CD8-positive, alpha-beta memory T cell (primary cell): Measurements from ENCODE around the gene CNKSR1. TPM values are rescaled to one million over a fixed set of nuclear protein-coding genes. Genes with fewer than 3 reads are reported as not detected.

Source experiments
- CTCF ChIA-PET: fragments of 350-600 bp; sonication (Branson Sonifier 250); formaldehyde crosslinking; loops from one replicate; lab custom pipeline; 2021; ENCODE audit warnings: antibody characterized with exemption; lab: Charles Lee
- POLR2A ChIA-PET: fragments of 350-600 bp; sonication (Branson Sonifier 250); formaldehyde crosslinking; loops from one replicate; lab custom pipeline; 2021; ENCODE audit warnings: antibody characterized with exemption; lab: Charles Lee
- DNase-seq, 5 donors: peaks; one replicate each; pipeline versions ENCODE4 v3.0.0 to v3.0.0-alpha.2; 2020 to 2022; ENCODE audit warnings: mixed read lengths in 1 of 5
- H3K27ac ChIP-seq: one replicate; pipeline ENCODE4 v1.7.0; 2013; ENCODE audit warnings: low read depth, mild to moderate bottlenecking, low read length, moderate library complexity
- H3K27me3 ChIP-seq: 2 replicates; pipeline ENCODE4 v1.7.0; 2013; ENCODE audit warnings: low read length, mild to moderate bottlenecking; ENCODE audit not compliant: insufficient read depth, poor library complexity, severe bottlenecking
- H3K36me3 ChIP-seq: 2 replicates; pipeline ENCODE4 v1.7.0; 2013; ENCODE audit warnings: mild to moderate bottlenecking, low read length, moderate library complexity; ENCODE audit not compliant: insufficient read depth
- H3K4me1 ChIP-seq: 2 replicates; pipeline ENCODE4 v1.7.0; 2013; ENCODE audit warnings: mild to moderate bottlenecking, low read length, moderate library complexity; ENCODE audit not compliant: insufficient read depth
- H3K4me3 ChIP-seq: 2 replicates; pipeline ENCODE4 v1.7.0; 2013; ENCODE audit warnings: mild to moderate bottlenecking, low read length
- H3K9me3 ChIP-seq: 2 replicates; pipeline ENCODE4 v1.7.0; 2013; ENCODE audit warnings: mild to moderate bottlenecking, low read length
- H3K27ac Mint-ChIP-seq, 8 donors: one replicate each; pipeline ENCODE4 v1.8.0; 2020 to 2021; ENCODE audit warnings: mixed read lengths in 8 of 8, mild to moderate bottlenecking in 6 of 8, inconsistent platforms in 3 of 8, moderate library complexity in 3 of 8
- H3K27me3 Mint-ChIP-seq, 2 donors: one replicate each; pipeline ENCODE4 v1.8.0; 2020 to 2021; ENCODE audit warnings: mixed read lengths in 2 of 2, mild to moderate bottlenecking in 1 of 2, moderate library complexity in 1 of 2
- H3K36me3 Mint-ChIP-seq, 3 donors: one replicate each; pipeline ENCODE4 v1.8.0; 2020 to 2021; ENCODE audit warnings: mixed read lengths in 3 of 3, inconsistent platforms in 1 of 3, mild to moderate bottlenecking in 1 of 3
- H3K4me1 Mint-ChIP-seq, 3 donors: one replicate each; pipeline ENCODE4 v1.8.0; 2020 to 2021; ENCODE audit warnings: mixed read lengths in 3 of 3, inconsistent platforms in 1 of 3, mild to moderate bottlenecking in 1 of 3
- H3K4me3 Mint-ChIP-seq, 7 donors: one replicate each; pipeline ENCODE4 v1.8.0; 2020 to 2021; ENCODE audit warnings: mixed read lengths in 7 of 7, mild to moderate bottlenecking in 6 of 7, moderate library complexity in 4 of 7, inconsistent platforms in 2 of 7
- H3K9me3 Mint-ChIP-seq, 5 donors: one replicate each; pipeline ENCODE4 v1.8.0; 2020 to 2022; ENCODE audit warnings: mixed read lengths in 5 of 5, mild to moderate bottlenecking in 3 of 5, moderate library complexity in 2 of 5, inconsistent platforms in 1 of 5
- polyA plus RNA-seq: library from polyadenylated mRNA; unstranded; fragments of 300-500 nt; fragmentation: Illumina TruSeq; gene quantifications from one replicate; pipeline ENCODE4 v1.2.3, GENCODE V29; 2021
- total RNA-seq, 2 experiments: library from RNA; stranded (reverse); gene quantifications; one replicate each; pipeline ENCODE4 v1.2.3, GENCODE V29; 2021

CNKSR1 gene
- total and polyA plus RNA-seq, 3 experiments from 2014 or later: 0.37 to 0.86 TPM; not detected in 1

- H3K27ac Mint-ChIP-seq: no peak overlapping the region
- peaks cover 0 to 2% (median 0%) of the 10 kb centered on the region in 3 donors for H3K36me3 Mint-ChIP-seq
- no peak overlapping the region for H3K4me3 Mint-ChIP-seq
- H3K4me1 Mint-ChIP-seq: no peaks in the 10 kb centered on the region
- Histone ChIP-seq H3K9me3 (no peaks in the 10 kb centered on the region), H3K4me3 (no peak overlapping the region), H3K4me1 (no peaks in the 10 kb centered on the region), H3K27me3 (no peaks in the 10 kb centered on the region), H3K27ac (no peak overlapping the region), H3K36me3 (no peaks in the 10 kb centered on the region)
- DNase-seq: no peak
- H3K27me3 Mint-ChIP-seq: peaks cover 0 to 1% of the 10 kb centered on the region in 2 donors
- no peaks in the 10 kb centered on the region for H3K9me3 Mint-ChIP-seq
- CTCF ChIA-PET: no interaction called here
- POLR2A ChIA-PET: no interaction called here
Observed at GRCh38 chr1:26210147-26210870, 33.0 kb downstream of the CNKSR1 start.

- no peak overlapping the region for H3K4me3 Mint-ChIP-seq
- H3K27ac Mint-ChIP-seq: no peak overlapping the region
- H3K27ac ChIP-seq: no peak overlapping the region
- no peaks in the 10 kb centered on the region for H3K9me3 ChIP-seq
- no peaks in the 10 kb centered on the region for H3K9me3 Mint-ChIP-seq
- no peaks in the 10 kb centered on the region for H3K36me3 ChIP-seq
- H3K36me3 Mint-ChIP-seq: no peaks in the 10 kb centered on the region
- no peaks in the 10 kb centered on the region for H3K27me3 Mint-ChIP-seq
- POLR2A ChIA-PET: interaction anchor here (0.7 kb wide), 1 partner anchor 246 kb away, joined by 14 read pairs; no protein-coding TSS in a partner anchor
- no peaks in the 10 kb centered on the region for H3K4me1 Mint-ChIP-seq
- DNase-seq: no peak
- H3K27me3 ChIP-seq: no peaks in the 10 kb centered on the region
- no peak overlapping the region for H3K4me3 ChIP-seq
- H3K4me1 ChIP-seq: no peaks in the 10 kb centered on the region
- CTCF ChIA-PET: no interaction called here
Observed at GRCh38 chr1:26212726-26213125, 35.4 kb downstream of the CNKSR1 start.

- H3K4me3 Mint-ChIP-seq: no peak overlapping the region
- H3K4me1 Mint-ChIP-seq: no peaks in the 10 kb centered on the region
- DNase-seq: no peak
- no peaks in the 10 kb centered on the region for H3K9me3 ChIP-seq
- H3K27me3 ChIP-seq: no peaks in the 10 kb centered on the region
- H3K36me3 Mint-ChIP-seq: no peaks in the 10 kb centered on the region
- H3K4me1 ChIP-seq: no peaks in the 10 kb centered on the region
- H3K36me3 ChIP-seq: no peaks in the 10 kb centered on the region
- no peak overlapping the region for H3K4me3 ChIP-seq
- H3K27ac ChIP-seq: no peak overlapping the region
- ChIA-PET CTCF (interaction anchor here (1.1 kb wide), 1 partner anchor 192 kb away, joined by 4 read pairs; no protein-coding TSS in a partner anchor), POLR2A (interaction anchor here (0.7 kb wide), 1 partner anchor 245 kb away, joined by 14 read pairs; no protein-coding TSS in a partner anchor)
- no peaks in the 10 kb centered on the region for H3K27me3 Mint-ChIP-seq
- H3K9me3 Mint-ChIP-seq: no peaks in the 10 kb centered on the region
- no peak overlapping the region for H3K27ac Mint-ChIP-seq
Observed at GRCh38 chr1:26213335-26213905, 36.1 kb downstream of the CNKSR1 start.

GRCh38 chr1:26215246-26215645 lies 38.0 kb downstream of the CNKSR1 start:
- Mint-ChIP-seq H3K36me3 (no peaks in the 10 kb centered on the region), H3K27ac (no peak overlapping the region), H3K4me3 (no peak overlapping the region), H3K27me3 (peaks cover 0 to under 1% of the 10 kb centered on the region in 2 donors), H3K4me1 (no peaks in the 10 kb centered on the region), H3K9me3 (no peaks in the 10 kb centered on the region)
- Histone ChIP-seq H3K27me3 (no peaks in the 10 kb centered on the region), H3K27ac (no peak overlapping the region), H3K9me3 (no peaks in the 10 kb centered on the region), H3K36me3 (no peaks in the 10 kb centered on the region), H3K4me1 (no peaks in the 10 kb centered on the region), H3K4me3 (no peak overlapping the region)
- CTCF ChIA-PET: no interaction called here
- no peak for DNase-seq
- POLR2A ChIA-PET: no interaction called here

GRCh38 chr1:26218906-26219494 lies 41.7 kb downstream of the CNKSR1 start:
- H3K9me3 Mint-ChIP-seq: no peaks in the 10 kb centered on the region
- ChIA-PET CTCF (no interaction called here), POLR2A (no interaction called here)
- Histone ChIP-seq H3K4me3 (no peak overlapping the region), H3K9me3 (no peaks in the 10 kb centered on the region), H3K36me3 (no peaks in the 10 kb centered on the region), H3K27me3 (no peaks in the 10 kb centered on the region), H3K27ac (no peak overlapping the region), H3K4me1 (no peaks in the 10 kb centered on the region)
- H3K36me3 Mint-ChIP-seq: no peaks in the 10 kb centered on the region
- H3K4me3 Mint-ChIP-seq: no peak overlapping the region
- no peak for DNase-seq
- H3K27me3 Mint-ChIP-seq: peaks cover 11 to 12% of the 10 kb centered on the region in 2 donors
- no peaks in the 10 kb centered on the region for H3K4me1 Mint-ChIP-seq
- peak overlapping the region in 1 of 8 donors; percentile 19 for H3K27ac Mint-ChIP-seq

GRCh38 chr1:26220199-26220912 lies 43.1 kb downstream of the CNKSR1 start:
- H3K4me3 ChIP-seq: no peak overlapping the region
- peaks cover 0 to under 1% (median 0%) of the 10 kb centered on the region in 3 donors for H3K4me1 Mint-ChIP-seq
- no peaks in the 10 kb centered on the region for H3K9me3 Mint-ChIP-seq
- DNase-seq: no peak
- H3K36me3 ChIP-seq: no peaks in the 10 kb centered on the region
- POLR2A ChIA-PET: no interaction called here
- no peak overlapping the region for H3K27ac ChIP-seq
- H3K27me3 ChIP-seq: no peaks in the 10 kb centered on the region
- H3K9me3 ChIP-seq: no peaks in the 10 kb centered on the region
- H3K27ac Mint-ChIP-seq: no peak overlapping the region
- CTCF ChIA-PET: interaction anchor here (3.8 kb wide), 1 partner anchor 14 kb away, joined by 19 read pairs; the partner anchor contains the start of gene CEP85
- peaks cover 12 to 18% of the 10 kb centered on the region in 2 donors for H3K27me3 Mint-ChIP-seq
- H3K36me3 Mint-ChIP-seq: no peaks in the 10 kb centered on the region
- no peaks in the 10 kb centered on the region for H3K4me1 ChIP-seq
- no peak overlapping the region for H3K4me3 Mint-ChIP-seq

GRCh38 chr1:26221094-26221493 lies 43.8 kb downstream of the CNKSR1 start:
- peaks cover 19 to 25% of the 10 kb centered on the region in 2 donors for H3K27me3 Mint-ChIP-seq
- H3K36me3 Mint-ChIP-seq: peaks cover 0 to 3% (median 0%) of the 10 kb centered on the region in 3 donors
- H3K4me1 Mint-ChIP-seq: peaks cover 5 to 6% (median 6%) of the 10 kb centered on the region in 3 donors
- H3K9me3 Mint-ChIP-seq: peaks cover 0 to 3% (median 0%) of the 10 kb centered on the region in 5 donors
- Histone ChIP-seq H3K27me3 (peaks cover 4% of the 10 kb centered on the region), H3K4me1 (no peaks in the 10 kb centered on the region), H3K36me3 (no peaks in the 10 kb centered on the region), H3K4me3 (no peak overlapping the region), H3K27ac (no peak overlapping the region), H3K9me3 (no peaks in the 10 kb centered on the region)
- ChIA-PET POLR2A (no interaction called here), CTCF (interaction anchor here (3.8 kb wide), 1 partner anchor 13 kb away, joined by 19 read pairs; the partner anchor contains the start of gene CEP85)
- DNase-seq: no peak
- no peak overlapping the region for H3K4me3 Mint-ChIP-seq
- H3K27ac Mint-ChIP-seq: no peak overlapping the region
